IPS-20b (cell line): ENCODE results near the gene RNU7-1.

Source experiments
- H3K27ac ChIP-seq: one replicate; pipeline ENCODE4 v1.5.1; 2013; ENCODE audit warnings: low read length
- H3K27me3 ChIP-seq: 2 replicates; pipeline ENCODE4 v1.6.1; 2013; ENCODE audit warnings: mild to moderate bottlenecking, low read length, inconsistent platforms; ENCODE audit not compliant: insufficient read depth
- H3K36me3 ChIP-seq: 2 replicates; pipeline ENCODE4 v1.6.1; 2013; ENCODE audit warnings: low read depth, mild to moderate bottlenecking, inconsistent platforms, low read length, moderate library complexity; ENCODE audit not compliant: insufficient read depth
- H3K4me1 ChIP-seq: 2 replicates; pipeline ENCODE4 v1.6.1; 2013; ENCODE audit warnings: mild to moderate bottlenecking, control low read depth, inconsistent platforms, low read length, moderate library complexity; ENCODE audit not compliant: insufficient read depth
- H3K4me3 ChIP-seq: 2 replicates; pipeline ENCODE4 v1.5.1; 2013; ENCODE audit warnings: mild to moderate bottlenecking, low read length, inconsistent platforms
- H3K9ac ChIP-seq: 2 replicates; pipeline ENCODE4 v1.6.1; 2013; ENCODE audit warnings: low read depth, mild to moderate bottlenecking, inconsistent platforms, low read length, moderate library complexity
- H3K9me3 ChIP-seq: 2 replicates; pipeline ENCODE4 v1.6.1; 2013; ENCODE audit warnings: mild to moderate bottlenecking, low read depth, low read length, inconsistent platforms; ENCODE audit not compliant: insufficient read depth

Gene RNU7-1

GRCh38 chr12:6942331-6942665, 1.3 kb upstream of the RNU7-1 start:
- no peak overlapping the region for H3K4me3 ChIP-seq
- peaks cover 21% of the 10 kb centered on the region for H3K4me1 ChIP-seq
- peaks cover 32% of the 10 kb centered on the region for H3K36me3 ChIP-seq
- no peak overlapping the region for H3K27ac ChIP-seq
- no peaks in the 10 kb centered on the region for H3K27me3 ChIP-seq
- H3K9me3 ChIP-seq, result no peaks in the 10 kb centered on the region
- peak overlapping the region; percentile 96; the same call in 1 of the 2 replicates for H3K9ac ChIP-seq

GRCh38 chr12:6943389-6943721, 261 bp upstream of the RNU7-1 start:
- Histone ChIP-seq H3K4me3 (peak overlapping the region; percentile 91; the same call in 1 of the 2 replicates), H3K9me3 (no peaks in the 10 kb centered on the region), H3K27me3 (no peaks in the 10 kb centered on the region), H3K9ac (peak overlapping the region; percentile 96), H3K27ac (peak overlapping the region; percentile 45), H3K4me1 (peaks cover 18% of the 10 kb centered on the region), H3K36me3 (peaks cover 32% of the 10 kb centered on the region)

- Histone ChIP-seq H3K9ac (peak overlapping the region; percentile 96), H3K27ac (peak overlapping the region; percentile 92), H3K27me3 (no peaks in the 10 kb centered on the region), H3K4me1 (peaks cover 17% of the 10 kb centered on the region), H3K36me3 (peaks cover 20% of the 10 kb centered on the region), H3K4me3 (peak overlapping the region; percentile 91), H3K9me3 (no peaks in the 10 kb centered on the region)
Measured at GRCh38 chr12:6944381-6945186, 968 bp downstream of the RNU7-1 start.

GRCh38 chr12:6945613-6946012, 2.0 kb downstream of the RNU7-1 start:
- Histone ChIP-seq H3K27ac (no peak overlapping the region), H3K9me3 (no peaks in the 10 kb centered on the region), H3K9ac (peak overlapping the region; percentile 71; the same call in 1 of the 2 replicates), H3K27me3 (no peaks in the 10 kb centered on the region), H3K4me3 (peak overlapping the region; percentile 91), H3K36me3 (peaks cover 12% of the 10 kb centered on the region), H3K4me1 (peaks cover 17% of the 10 kb centered on the region)

- Histone ChIP-seq H3K4me3 (peak overlapping the region; percentile 91), H3K4me1 (peaks cover 17% of the 10 kb centered on the region), H3K27ac (peak overlapping the region; percentile 16), H3K36me3 (peaks cover 5% of the 10 kb centered on the region), H3K9ac (peak overlapping the region; percentile 71; the same call in 1 of the 2 replicates), H3K27me3 (no peaks in the 10 kb centered on the region), H3K9me3 (no peaks in the 10 kb centered on the region)
Measured at GRCh38 chr12:6946033-6946919, 2.7 kb downstream of the RNU7-1 start.

- Histone ChIP-seq H3K9ac (peak overlapping the region; percentile 71; the same call in 1 of the 2 replicates), H3K9me3 (no peaks in the 10 kb centered on the region), H3K36me3 (no peaks in the 10 kb centered on the region), H3K27ac (peak overlapping the region; percentile 16), H3K27me3 (no peaks in the 10 kb centered on the region), H3K4me3 (peak overlapping the region; percentile 91), H3K4me1 (peaks cover 17% of the 10 kb centered on the region)
Measured at GRCh38 chr12:6946920-6947374, 3.3 kb downstream of the RNU7-1 start.

- no peaks in the 10 kb centered on the region for H3K27me3 ChIP-seq
- H3K36me3 ChIP-seq, result no peaks in the 10 kb centered on the region
- no peak overlapping the region for H3K4me3 ChIP-seq
- no peak overlapping the region for H3K9ac ChIP-seq
- no peaks in the 10 kb centered on the region for H3K9me3 ChIP-seq
- H3K27ac ChIP-seq, result no peak overlapping the region
- peaks cover 17% of the 10 kb centered on the region for H3K4me1 ChIP-seq
Measured at GRCh38 chr12:6947615-6948014, 4.0 kb downstream of the RNU7-1 start.

GRCh38 chr12:6948873-6949594, 5.4 kb downstream of the RNU7-1 start:
- Histone ChIP-seq H3K27me3 (no peaks in the 10 kb centered on the region), H3K4me1 (peaks cover 19% of the 10 kb centered on the region), H3K36me3 (no peaks in the 10 kb centered on the region), H3K9ac (no peak overlapping the region), H3K4me3 (no peak overlapping the region), H3K27ac (no peak overlapping the region), H3K9me3 (no peaks in the 10 kb centered on the region)

- Histone ChIP-seq H3K27me3 (no peaks in the 10 kb centered on the region), H3K36me3 (no peaks in the 10 kb centered on the region), H3K4me3 (no peak overlapping the region), H3K9me3 (no peaks in the 10 kb centered on the region), H3K9ac (no peak overlapping the region), H3K4me1 (peaks cover 13% of the 10 kb centered on the region), H3K27ac (no peak overlapping the region)
Measured at GRCh38 chr12:6950401-6950801, 6.8 kb downstream of the RNU7-1 start.

- Histone ChIP-seq H3K36me3 (no peaks in the 10 kb centered on the region), H3K27me3 (no peaks in the 10 kb centered on the region), H3K4me1 (peaks cover 7% of the 10 kb centered on the region; the same call in 1 of the 2 replicates), H3K4me3 (no peak within 1 kb of the TSS), H3K9ac (no peak within 1 kb of the TSS), H3K27ac (no peak within 1 kb of the TSS), H3K9me3 (no peaks in the 10 kb centered on the region)
Measured at GRCh38 chr12:6950811-6951540, 7.4 kb downstream of the RNU7-1 start, which contains the start of gene PTPN6. PTPN6 (plus strand) TSS chr12:6951356; CDS start chr12:6951513, 157 bp downstream.
